Mesenteric fat pad (tissue), 1 donor: Measurements from ENCODE around the gene ZNF311. TPM values are rescaled to one million over a fixed set of nuclear protein-coding genes. Genes with fewer than 3 reads are reported as not detected.
A peak's percentile ranks its signal among the peaks of the same experiment; 100 is the strongest.

Experiments used
- DNase-seq: peaks from one replicate; pipeline ENCODE4 v3.0.0-alpha.2; 2020; ENCODE audit warnings: low spot score
- long read RNA-seq: library from polyadenylated mRNA; unstranded; transcript quantifications from one replicate; pipeline ENCODE4 v2.0.0, GENCODE V29; 2020
- total RNA-seq: library from RNA; stranded (reverse); fragmentation: NEBNext Ultra II Directional; extraction: Animal tissue kit (Norgen Biotek cat#: 25700); gene quantifications from one replicate; pipeline ENCODE4 v1.2.1, GENCODE V29; 2021
- donor health status: DM: yes; HTN: yes; CAD: no.

ZNF311 gene
- total RNA-seq = 0.64 TPM
- long read RNA-seq = 0 reads

DNA sequence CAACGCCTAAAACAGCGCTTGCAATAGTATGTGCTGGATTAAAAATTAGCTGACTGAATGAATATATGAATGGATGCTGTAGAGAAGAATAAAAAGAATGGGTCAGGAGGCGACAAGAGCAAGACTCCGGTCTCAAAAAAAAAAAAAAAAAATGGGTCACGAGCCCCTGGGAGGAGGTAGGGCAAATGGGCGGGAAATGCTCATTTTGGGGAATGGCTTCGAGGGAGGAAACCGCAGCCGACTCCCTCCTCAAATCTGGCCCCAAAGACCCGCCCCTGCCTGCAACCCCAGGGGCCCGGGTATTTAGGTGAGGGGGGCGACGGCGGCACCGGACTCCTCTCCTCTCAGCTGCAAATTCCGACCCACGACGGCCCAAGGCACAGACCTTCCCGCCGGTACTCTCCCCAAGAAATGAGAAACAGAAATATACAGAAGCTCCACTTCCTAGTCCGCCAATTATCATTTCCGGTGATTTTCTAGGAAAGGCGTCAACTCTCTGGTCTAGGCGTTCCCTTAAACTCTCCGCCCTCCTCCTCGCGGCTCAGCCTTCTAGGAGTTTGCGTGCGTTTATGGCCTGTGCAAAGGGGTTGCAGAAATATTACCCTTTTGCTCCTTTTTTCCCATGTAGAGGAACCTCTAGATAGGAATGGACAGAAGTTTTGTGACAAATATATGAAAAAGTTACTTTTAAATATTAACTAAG is at the start of gene ZNF311:
ZNF311 (minus strand) TSS at position 133 of the 703 bp plus-strand sequence. CDS start 1,361 bp downstream, outside the sequence.
- no peak for DNase-seq

DNA sequence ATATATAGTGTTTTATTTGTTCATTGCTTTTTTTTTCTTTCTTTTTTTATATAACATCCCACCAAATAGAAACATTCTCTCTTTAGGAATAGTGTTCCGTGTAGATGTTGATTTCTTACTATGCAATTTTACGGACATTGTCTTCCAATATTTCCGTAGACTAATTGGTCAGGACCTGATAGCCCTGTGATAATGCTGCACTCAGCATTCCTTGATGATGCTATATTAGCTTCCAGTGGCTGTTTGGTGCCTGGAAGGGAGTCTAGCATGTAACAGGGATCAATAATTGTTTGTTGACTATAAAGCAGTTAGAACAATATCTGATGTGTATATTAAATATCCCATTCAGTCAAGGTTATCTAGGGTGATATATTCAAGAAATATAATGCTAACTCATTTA is 46.6 kb upstream of the ZNF311 start:
- no peak for DNase-seq

DNA sequence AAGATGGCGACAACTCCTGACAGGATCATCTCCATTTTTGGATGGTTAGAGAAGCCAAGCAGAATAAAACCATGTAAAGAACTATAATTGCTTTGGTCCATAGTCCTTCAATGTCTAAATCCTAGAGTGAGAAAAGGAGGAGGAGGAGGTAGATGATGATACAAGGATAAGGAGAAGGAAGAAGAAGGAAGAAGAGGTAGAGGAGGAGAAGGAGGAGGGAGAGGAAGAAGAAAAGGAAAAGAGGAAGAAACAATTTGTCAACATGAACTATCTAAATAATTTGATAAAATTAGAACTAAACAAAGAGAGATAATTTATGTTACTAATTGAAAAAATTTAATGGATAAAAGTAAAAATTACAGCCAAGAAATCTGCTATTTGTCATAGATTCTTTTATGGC is 40.0 kb upstream of the ZNF311 start, which contains the start of gene OR2W1:
OR2W1 (minus strand) TSS at position 101 of the 400 bp plus-strand sequence; CDS start at position 101, 0 bp downstream.
- DNase-seq = no peak

DNA sequence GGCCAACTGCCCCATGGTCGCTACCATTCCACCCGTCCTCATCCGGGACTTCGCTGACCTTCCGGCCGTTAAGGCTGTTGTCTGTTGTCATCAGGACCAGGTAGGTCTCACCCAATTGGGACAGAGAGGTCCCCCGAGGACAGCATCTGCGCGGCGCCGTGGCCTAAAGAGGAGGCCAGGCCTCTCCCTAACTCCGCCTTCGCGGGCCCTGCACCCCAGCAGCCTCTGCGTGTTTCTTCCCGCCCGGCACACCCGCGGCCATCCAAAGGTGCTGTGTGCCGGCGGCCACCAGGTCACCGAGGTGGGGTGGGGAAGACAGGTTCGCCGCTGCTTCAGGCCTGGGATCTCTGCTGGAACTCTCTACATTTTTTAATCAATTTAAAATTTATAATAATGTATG is 30.8 kb upstream of the ZNF311 start:
- no peak for DNase-seq

DNA sequence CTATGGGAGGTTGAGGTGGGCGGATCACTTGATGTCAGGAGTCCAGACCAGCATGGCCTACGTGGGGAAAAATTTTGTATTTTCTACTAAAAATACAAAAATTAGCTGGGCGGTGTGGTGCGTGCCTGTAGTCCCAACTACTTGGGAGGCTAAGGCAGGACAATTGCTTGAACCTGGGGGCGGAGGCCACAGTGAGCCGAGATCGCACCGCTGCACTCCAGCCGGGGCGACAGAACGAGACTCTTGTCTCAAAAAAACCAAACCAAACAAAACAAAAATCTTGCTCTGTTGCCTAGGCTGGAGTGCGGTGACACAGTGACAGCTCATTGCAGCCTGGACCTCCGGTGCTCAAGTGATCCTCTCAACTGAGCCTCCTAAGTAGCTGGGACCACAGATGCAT is 23.7 kb upstream of the ZNF311 start:
- no peak for DNase-seq

DNA sequence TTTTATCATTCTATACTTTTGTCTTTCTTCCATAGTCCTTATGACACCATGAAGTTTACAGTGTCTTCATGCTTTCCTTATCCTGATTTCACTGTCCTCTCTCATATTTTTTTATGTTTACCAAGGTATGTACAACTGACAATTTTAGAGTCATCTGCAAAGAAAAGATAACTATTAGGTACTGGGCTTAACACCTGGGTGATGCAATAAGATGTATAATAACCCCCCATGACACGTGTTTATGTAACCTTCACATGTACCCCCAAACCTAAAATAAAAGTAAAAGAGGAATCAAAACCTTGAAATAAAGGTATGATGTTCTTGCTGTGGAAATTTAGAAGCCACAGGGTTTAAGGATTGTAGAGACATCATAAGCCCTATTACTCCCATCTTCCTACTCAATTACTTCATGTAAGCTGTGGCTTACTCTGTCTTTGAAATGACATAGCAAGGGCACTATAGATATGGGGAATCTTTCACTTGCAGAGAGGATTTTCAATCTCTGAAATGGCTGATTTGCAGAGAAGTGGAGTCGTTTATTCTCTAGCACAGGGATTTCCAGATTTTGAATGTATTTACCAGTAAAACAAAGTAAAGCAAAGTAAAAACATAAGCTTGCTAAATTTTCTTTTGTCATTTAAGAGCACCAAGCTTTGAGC is 20.9 kb upstream of the ZNF311 start:
- DNase-seq = no peak

DNA sequence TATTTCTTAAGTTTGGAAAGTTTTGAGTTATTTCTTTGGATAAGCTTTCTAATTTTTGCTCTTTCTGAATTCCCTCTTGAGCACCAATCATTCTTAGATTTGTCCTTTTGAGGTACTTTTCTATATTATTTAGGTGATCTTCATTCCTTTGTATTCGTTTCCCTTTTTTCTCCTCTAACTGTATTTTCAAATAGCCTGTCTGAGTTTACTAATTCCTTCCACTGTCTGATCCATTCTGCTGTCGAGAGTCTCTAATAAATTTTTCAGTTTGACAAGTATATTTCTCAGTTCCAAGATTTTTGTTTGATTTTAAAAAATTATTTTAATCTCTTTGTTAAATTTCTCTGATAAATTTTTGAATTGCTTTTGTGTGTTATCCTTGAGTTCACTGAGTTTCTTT is 16.3 kb upstream of the ZNF311 start:
- DNase-seq = no peak

DNA sequence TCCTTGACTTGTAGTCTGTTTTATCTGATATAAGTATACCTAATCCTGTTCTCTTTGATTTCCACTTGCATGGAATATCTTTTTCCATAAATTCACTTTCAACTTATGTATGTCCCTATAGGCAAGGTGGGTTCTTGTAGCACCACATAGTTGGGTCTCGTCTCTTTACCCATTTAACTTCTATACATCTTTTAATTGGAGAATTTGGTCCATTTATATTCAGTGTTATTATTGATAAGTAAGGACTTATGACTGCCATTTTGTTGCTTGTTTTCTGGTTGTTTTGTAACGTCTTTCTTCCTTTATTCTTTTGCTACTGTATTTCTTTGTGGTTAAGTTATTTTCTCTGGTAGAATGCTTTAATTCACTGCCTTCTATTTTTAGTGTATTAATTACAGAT is 14.5 kb upstream of the ZNF311 start:
- DNase-seq = no peak

DNA sequence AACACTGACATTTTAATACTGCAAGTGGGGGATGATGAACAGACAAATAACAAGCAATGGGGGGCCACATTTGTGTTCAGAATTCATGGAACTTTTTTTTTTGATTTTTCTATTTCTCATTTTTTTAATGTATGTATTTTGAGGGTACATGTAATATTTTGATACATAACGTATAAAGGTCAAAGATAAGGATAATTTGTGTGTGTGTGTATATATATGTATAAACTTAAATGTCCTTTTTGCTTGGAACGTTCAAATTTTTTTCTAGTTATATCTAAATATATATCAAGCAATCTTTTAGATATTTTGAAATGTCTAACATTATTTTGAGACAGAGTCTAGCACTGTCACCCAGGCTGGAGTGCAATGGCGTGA is 12.3 kb upstream of the ZNF311 start:
- DNase-seq = no peak

DNA sequence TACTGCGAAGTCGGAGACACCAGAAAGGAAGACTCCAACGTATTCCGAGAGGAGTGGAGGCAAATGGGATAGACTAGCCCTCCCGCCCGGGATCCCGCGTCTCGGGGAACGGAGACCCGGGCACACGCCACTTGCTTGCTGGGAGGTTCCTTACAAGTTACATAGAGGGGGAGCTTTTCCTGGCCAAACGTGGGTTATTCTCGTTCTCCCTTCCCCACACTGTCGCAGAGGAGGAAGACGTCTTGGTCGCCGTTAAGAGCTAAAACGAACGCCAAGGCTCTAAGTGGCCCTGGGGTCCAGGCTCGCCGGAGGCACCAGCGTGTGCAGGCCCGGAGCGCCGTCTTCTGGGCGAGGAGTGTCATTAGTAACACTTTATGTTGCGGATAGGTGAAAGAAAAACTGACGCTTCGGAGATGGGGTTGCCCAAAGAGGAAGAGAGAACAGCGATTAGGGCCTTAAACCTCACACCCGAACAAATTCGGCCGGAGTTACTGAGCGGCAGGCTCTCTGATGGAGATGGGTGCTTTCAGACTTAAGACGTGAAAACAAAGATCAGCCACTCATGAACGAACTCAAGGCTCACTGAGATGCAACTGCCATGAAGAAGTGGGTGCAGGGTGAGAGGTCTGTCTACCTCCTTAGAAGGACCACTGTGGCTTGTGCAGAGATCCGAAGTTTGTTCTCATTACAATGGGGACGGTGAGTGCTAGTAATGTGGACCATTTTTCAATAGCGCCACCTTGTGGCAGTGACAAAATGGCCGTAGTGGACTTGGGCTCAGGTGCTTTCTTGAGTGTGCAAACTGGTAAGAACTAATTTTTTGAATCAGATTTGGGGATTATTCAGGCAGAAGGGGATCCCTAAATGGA is 11.7 kb upstream of the ZNF311 start:
- peak; percentile 92 for DNase-seq

DNA sequence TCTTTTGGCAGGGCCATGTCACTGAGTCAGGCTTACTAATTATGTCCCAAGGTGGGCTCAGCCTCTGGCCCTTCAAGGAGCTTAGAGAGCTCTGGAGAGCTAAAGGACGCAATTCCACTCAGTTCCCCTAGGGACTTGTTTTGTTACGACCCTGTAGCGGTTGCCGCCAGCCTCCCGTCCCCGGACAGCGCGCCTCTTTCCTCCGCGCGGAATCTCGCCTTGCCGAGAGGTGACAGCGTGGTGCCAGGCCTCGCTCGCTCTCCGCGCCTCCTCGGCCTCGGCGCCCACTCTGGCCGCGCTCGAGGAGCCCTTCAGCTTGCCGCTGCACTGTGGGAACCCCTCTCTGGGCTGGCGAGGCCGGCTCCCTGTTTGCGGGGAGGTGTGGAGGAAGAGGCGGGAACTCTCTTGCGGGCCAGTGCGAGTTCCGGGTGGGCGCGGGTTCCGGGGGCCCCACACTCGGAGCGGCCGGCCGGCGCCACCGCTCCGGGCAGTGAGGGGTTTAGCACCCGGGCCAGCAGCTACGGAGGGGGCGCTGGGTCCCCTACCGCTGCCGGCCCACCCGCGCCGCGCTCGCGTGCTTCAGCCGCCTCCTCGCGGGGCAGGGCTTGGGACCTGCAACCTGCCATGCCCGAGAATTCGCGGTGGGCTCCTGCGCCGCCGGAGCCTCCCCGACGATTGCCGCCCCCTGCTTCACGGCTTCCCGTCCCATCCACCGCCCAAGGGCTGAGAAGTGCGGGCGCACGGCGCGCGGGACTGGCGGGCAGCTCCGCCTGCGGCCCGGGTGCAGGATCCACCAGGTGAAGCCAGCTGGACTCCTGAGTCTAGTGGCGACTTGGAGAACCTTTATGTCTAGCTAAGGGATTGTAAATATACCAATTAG is 9.9 kb upstream of the ZNF311 start:
- DNase-seq = no peak

DNA sequence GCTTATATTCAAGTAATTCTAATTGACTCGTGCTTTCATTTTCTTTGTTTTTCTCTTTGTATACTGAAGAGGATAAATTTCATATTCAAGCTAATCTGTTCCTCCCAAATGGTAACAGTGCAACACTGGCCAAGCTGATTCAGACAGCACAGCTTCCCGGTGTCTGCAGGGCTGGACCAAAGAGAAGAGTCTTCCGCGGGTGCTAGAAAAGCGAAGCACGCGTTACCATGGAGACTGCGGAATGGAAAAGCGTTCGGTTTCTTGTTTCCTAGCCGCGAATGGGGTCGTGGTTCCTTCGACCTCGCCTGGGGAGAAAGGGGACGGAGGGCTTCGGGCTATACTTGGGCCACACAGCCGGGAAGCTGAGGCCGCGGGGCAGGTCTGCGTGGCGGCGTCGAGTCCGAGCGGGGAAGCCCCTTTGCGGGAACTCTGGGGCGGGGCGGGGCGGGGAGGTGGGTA is 6.2 kb upstream of the ZNF311 start:
- DNase-seq = no peak

DNA sequence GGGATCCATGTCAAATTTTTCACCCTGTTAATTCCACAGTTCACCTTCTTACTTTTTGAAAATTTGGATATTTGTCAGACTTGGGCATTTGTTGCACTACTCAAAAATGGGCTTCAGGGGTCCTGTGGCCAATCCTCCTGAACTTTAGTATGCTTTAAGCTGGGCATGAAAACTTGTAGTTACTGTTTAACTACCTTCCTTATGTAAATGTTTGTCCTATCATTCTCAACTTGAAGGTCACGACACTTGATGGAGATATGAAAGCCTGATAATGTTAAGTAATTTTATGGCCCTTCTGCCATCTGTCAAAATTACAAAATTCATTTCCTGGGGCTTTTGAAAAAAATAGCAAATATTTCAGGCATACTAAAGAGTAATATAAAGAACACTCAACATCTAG is 4.2 kb upstream of the ZNF311 start:
- DNase-seq = no peak

DNA sequence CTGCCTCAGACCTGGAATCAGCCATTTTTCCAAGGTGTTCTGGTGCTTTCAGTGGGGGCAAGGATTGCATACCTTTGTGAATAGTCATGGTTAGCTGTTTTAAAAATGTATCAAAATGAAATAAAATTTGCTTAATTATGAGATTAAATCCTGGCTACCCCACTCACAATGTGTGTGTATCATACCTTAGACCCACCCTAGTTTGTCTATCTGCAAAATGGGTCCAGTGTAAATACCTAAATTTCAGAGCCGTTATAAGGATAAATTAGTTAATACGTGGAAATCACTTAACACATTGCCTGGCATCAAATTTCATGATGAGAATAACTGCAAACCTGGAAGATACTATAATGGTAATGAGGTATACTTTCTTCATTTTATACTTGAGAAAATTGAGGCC is 3.0 kb upstream of the ZNF311 start:
- no peak for DNase-seq

DNA sequence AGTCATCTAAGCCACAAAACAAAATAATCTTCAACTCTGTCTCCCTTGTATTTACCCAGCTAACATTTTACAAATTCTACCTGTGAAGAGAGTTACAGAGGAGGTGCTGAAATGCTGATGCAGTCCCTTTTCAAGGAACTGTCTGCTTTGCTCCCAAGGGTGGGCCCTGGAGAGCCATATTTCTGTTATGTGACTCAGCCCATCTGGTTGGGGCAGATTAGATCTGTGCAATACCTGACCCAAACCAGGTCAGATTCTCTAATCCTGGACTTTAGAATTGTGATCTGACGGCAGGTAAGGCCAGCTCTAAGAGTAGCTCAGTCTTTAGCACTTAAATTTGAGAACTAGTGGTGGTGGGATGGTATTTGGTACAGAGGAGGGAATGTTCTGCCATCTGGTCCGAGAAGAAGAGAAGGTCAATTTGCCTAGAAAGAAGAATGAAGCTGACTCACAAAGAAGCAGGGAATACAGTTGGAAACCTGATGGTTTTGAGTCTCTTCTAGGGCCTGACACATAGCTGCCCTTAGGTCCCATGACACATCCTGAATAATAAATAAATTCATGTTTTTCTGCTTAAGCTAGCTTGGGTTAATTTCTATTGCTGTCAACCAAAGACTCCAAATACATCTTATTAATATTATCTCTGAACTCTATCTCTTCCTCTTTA is 8.1 kb downstream of the ZNF311 start:
- no peak for DNase-seq

DNA sequence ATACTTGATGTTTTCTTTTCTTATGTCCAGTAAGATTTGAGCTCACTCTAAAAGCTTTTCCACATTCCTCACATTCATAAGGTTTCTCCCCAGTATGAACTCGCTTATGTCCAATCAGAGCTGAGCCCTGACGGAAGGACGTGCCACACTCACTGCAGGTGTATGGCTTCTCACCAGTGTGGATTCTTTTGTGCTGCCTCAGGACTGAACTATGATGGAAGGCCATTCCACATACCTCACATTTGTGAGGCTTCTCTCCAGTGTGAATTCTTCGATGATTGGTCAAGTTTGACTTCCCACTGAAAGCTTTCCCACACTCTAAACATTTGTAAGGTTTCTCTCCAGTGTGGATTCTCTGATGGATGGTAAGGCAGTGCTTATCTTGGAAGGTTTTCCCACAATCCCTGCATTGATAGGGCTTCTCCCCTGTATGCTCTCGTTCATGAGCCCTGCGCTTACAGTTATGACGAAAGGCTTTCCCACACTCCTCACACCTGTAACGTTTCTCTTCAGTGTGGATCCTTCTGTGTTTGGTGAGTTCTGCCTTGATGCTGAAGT is 9.9 kb downstream of the ZNF311 start:
- no peak for DNase-seq

DNA sequence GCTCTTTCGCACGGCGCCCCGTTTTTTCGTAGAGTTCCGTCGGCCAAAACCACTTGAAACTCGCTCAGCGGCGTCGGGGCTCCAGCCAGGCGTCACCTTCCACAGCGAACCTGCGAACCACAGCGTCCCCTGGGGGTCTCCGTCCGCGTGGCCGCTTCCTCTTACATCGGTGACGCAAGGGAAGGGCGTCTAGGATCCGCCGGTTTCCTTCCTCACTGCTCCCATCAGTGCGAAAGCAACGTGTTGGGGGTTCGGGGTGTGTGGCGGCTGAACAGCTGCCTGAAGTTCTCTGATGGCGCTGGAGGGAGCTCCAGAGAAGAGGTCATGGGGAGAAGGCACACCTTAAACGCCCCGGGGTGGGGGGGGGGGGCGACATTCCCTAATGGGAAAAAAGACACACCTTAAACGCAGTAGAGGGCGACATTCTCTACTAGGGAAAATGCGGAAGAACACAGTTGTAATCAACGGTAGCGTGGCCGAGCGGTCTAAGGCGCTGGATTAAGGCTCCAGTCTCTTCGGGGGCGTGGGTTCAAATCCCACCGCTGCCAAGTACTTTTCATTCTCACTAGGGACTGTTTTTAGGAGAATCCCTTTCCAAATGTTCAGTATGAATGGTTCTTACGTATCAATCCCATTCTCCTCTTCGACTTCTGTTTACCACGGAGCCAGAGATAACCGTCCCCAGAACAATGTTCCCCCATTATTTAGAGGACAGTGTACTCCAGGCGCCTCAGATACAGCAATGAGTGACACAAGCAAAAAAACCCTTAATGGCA is 16.4 kb downstream of the ZNF311 start:
- DNase-seq = no peak

DNA sequence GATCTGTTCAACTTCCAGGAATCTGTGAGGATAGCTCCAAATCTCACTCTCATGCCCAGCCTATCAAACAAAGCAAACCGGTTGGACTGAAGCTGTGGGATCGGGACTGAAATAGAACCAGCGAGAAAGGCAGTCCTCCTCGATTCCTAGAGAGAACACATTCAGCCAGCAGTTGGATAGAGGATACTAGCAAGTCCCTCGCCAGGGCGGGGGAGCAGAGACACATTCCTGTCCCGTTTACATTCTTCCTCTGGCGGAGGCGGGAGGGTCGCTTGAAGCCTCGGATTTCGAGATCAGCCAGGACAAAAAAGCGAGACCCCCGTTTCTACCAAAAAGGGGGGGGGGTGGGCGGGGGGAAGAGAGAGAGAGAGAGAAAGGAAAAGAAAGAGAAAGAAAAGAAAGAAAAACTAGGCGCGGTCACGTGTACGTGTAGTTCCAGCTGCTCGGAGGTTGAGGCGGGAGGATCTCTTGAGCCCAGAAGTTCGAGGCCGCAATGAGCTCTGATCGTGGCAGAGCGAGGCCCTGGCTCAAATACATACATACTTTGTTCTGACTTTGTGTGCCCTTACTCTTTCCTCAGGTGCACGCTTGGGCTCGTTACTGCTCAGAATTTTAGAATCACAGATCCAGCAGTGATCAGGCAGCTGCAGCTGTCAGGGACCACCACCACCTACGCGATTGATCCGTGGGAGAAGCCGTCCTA is 19.5 kb downstream of the ZNF311 start:
- DNase-seq = no peak

DNA sequence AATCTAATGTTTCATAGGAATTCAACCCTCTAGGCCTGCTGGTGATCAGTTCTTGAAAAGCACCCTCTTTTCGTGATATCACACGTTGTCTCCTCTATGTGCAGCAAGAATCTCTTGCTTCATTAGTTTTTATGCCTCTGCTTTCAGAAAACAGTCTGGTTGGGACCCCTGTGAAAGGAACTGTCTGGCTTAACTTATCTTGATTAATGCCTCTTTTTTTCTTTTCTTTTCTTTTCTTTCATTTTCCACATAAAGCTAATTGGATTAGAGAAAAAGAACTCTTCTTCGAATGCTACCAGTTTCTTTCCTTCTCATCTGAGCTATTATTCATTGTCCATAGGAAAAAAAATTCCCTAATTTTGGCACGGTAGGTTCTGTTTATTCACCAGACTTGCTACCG is 21.3 kb downstream of the ZNF311 start:
- DNase-seq = no peak
